Progenitor cell of endocrine pancreas (in vitro differentiated cells): ENCODE measurements around the gene DIS3. TPM values are rescaled to one million over a fixed set of nuclear protein-coding genes. Genes with fewer than 3 reads are reported as not detected.
"Not testable (repeated sequence)": the region's sequence is repeated elsewhere in the genome, so short reads cannot be mapped to it uniquely, and the experiment has no call there.

Experiments
- DNase-seq: peaks from one replicate; pipeline ENCODE4 v3.0.0; 2021; ENCODE audit warnings: low spot score; ENCODE audit not compliant: unreplicated experiment
- H3K27ac Mint-ChIP-seq: 2 replicates; pipeline ENCODE4 v1.8.0; 2021; ENCODE audit warnings: mild to moderate bottlenecking, moderate library complexity, mixed read lengths
- H3K27me3 Mint-ChIP-seq: 2 replicates; pipeline ENCODE4 v1.8.0; 2021; ENCODE audit warnings: mixed read lengths
- H3K36me3 Mint-ChIP-seq: 2 replicates; pipeline ENCODE4 v1.8.0; 2022; ENCODE audit warnings: mixed read lengths; ENCODE audit not compliant: insufficient read depth
- H3K4me1 Mint-ChIP-seq: 2 replicates; pipeline ENCODE4 v1.8.0; 2021; ENCODE audit warnings: low read depth, mixed read lengths
- H3K4me3 Mint-ChIP-seq: 2 replicates; pipeline ENCODE4 v1.8.0; 2021; ENCODE audit warnings: low read depth, mild to moderate bottlenecking, moderate library complexity, mixed read lengths
- H3K9me3 Mint-ChIP-seq: 2 replicates; pipeline ENCODE4 v1.8.0; 2021; ENCODE audit warnings: low read depth, mixed read lengths
- CTCF ChIP-seq: fragments of 200-600 bp; sonication (generic); IDR thresholded peaks from one replicate; pipeline ENCODE4 v1.5.0; 2021; ENCODE audit warnings: antibody characterized with exemption, mild to moderate bottlenecking; ENCODE audit not compliant: unreplicated experiment
- total RNA-seq: library from RNA; stranded (reverse); gene quantifications from 2 replicates; pipeline ENCODE4 v1.2.1, GENCODE V29; 2021

The DIS3 gene
- total RNA-seq, 1 donor from 2014 or later = 29.0 TPM

GRCh38 chr13:72726726-72727416 lies 54.8 kb downstream of the DIS3 start:
- H3K27ac Mint-ChIP-seq = peak overlapping the region; percentile 90
- no peaks in the 10 kb centered on the region for H3K9me3 Mint-ChIP-seq

GRCh38 chr13:72726185-72726584 lies 55.5 kb downstream of the DIS3 start:
- not testable (repeated sequence) for H3K27me3 Mint-ChIP-seq, H3K9me3 Mint-ChIP-seq, H3K36me3 Mint-ChIP-seq, H3K27ac Mint-ChIP-seq, DNase-seq
- peak overlapping the region; percentile 91 for H3K4me3 Mint-ChIP-seq
- H3K4me1 Mint-ChIP-seq = peaks cover 13% of the 10 kb centered on the region

More at GRCh38 chr13:72726726-72727416, 54.8 kb downstream of the DIS3 start:
- Mint-ChIP-seq H3K4me1 (peaks cover 13% of the 10 kb centered on the region), H3K36me3 (peaks cover 5% of the 10 kb centered on the region), H3K27me3 (no peaks in the 10 kb centered on the region), H3K4me3 (peak overlapping the region; percentile 91)
- TF ChIP-seq CTCF = no peak
- DNase-seq = peak; percentile 27

GRCh38 chr13:72716776-72717175 lies 64.9 kb downstream of the DIS3 start:
- no peaks in the 10 kb centered on the region for H3K27me3 Mint-ChIP-seq
- no peak overlapping the region for H3K27ac Mint-ChIP-seq
- peaks cover 49% of the 10 kb centered on the region for H3K36me3 Mint-ChIP-seq
- H3K4me1 Mint-ChIP-seq = no peaks in the 10 kb centered on the region
- no peak for DNase-seq
- peaks cover 10% of the 10 kb centered on the region for H3K9me3 Mint-ChIP-seq
- H3K4me3 Mint-ChIP-seq = no peak overlapping the region
- no peak for TF ChIP-seq CTCF

Other genes starting within 250 kb of the DIS3 start
- 9.3 and 9.8 TPM in 2 replicates for gene MZT1, start 54.3 kb downstream of the DIS3 start, total RNA-seq
- 10.8 and 12.4 TPM in 2 replicates for gene BORA, start 54.0 kb downstream of the DIS3 start, total RNA-seq
- 28.7 and 30.4 TPM in 2 replicates for gene PIBF1, start 233 bp upstream of the DIS3 start, total RNA-seq